ENCODE measurements around the gene SLC22A16. TPM values are rescaled to one million over a fixed set of nuclear protein-coding genes. Genes with fewer than 3 reads are reported as not detected.
A peak's percentile ranks its signal among the peaks of the same experiment; 100 is the strongest.

SLC22A16 gene
- total and polyA plus RNA-seq, 2 of the 8 experiments (the other 6 are each of a cell fraction or from before 2014, with no cell fraction given): not detected

DNA sequence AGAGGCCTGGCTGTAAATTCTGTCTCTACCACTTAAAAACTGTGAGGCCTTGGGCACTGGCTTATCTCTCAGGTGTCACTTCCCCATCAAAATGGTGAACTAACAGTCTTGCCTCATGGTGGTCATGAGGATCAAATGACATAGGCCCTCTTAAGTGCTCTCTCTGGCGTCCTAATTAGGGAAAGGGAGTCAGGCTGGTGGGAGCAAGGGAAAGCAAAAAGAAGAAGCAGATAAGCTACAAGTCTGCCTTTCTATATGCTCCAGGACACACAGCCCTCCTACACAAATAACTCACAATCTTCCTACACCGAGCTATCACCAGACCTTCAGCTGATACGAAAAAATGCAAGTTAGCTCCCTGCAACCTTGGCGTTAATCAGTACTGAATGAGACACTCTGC, 19.5 kb upstream of the SLC22A16 start:
- Histone ChIP-seq H2AK5ac (ENCODE audit: low read depth, low read length) (no peak overlapping the region), H4K8ac (ENCODE audit: extremely low read depth, insufficient read depth, low read length) (no peak overlapping the region), H3K4me3 (ENCODE audit: extremely low read depth in 1 of 4, insufficient read depth in 2 of 4, low read depth in 3 of 4, low read length in 4 of 4) (no peak overlapping the region), H2BK15ac (ENCODE audit: low read length) (0 out of 2 replicates have a peak overlapping the region, but pooled peaks have one; percentile 61), H3K14ac (ENCODE audit: insufficient read length) (no peak overlapping the region), H3K27ac (ENCODE audit: low read depth, low read length) (no peak overlapping the region), H3K23me2 (ENCODE audit: low read depth, low read length) (no peaks in the 10 kb centered on the region), H2BK5ac (ENCODE audit: low read depth, low read length) (no peak overlapping the region), H3K4ac (replicated peaks; ENCODE audit: insufficient read length, low read depth, low read length) (no peak overlapping the region), H2AFZ (ENCODE audit: low read length) (no peak overlapping the region), H2BK20ac (ENCODE audit: low read length) (no peak overlapping the region), H3K79me2 (ENCODE audit: control insufficient read depth in 1 of 2, insufficient read depth in 2 of 2, low read length in 2 of 2) (no peaks in the 10 kb centered on the region), H4K91ac (replicated peaks; ENCODE audit: insufficient read length, low read length) (no peak overlapping the region), H2BK120ac (replicated peaks; ENCODE audit: low read depth, low read length) (no peak overlapping the region), H2BK12ac (ENCODE audit: low read depth, low read length) (no peak overlapping the region), H3K23ac (ENCODE audit: insufficient read length) (no peak overlapping the region), H3K4me2 (ENCODE audit: insufficient read depth in 1 of 2, low read depth in 2 of 2, low read length in 2 of 2) (no peak overlapping the region), H3K56ac (replicated peaks; ENCODE audit: insufficient read length, low read depth, low read length) (no peak overlapping the region), H3K9ac (replicated peaks in 1 of 4; ENCODE audit: extremely low read depth in 1 of 4, low read depth in 3 of 4, low read length in 3 of 4) (no peak overlapping the region), H3K36me3 (ENCODE audit: control insufficient read depth in 2 of 4, insufficient read depth in 4 of 4, low read length in 3 of 4) (no peaks in the 10 kb centered on the region), H3K4me1 (replicated peaks in 1 of 4; ENCODE audit: control insufficient read depth in 3 of 4, insufficient read depth in 4 of 4, low read length in 3 of 4) (no peaks in the 10 kb centered on the region; a peak in 1 of 7 replicates), H3K9me3 (ENCODE audit: insufficient read depth in 2 of 2, low read depth in 1 of 2, low read length in 1 of 2) (peaks cover 0 to 3% of the 10 kb centered on the region in 2 experiments; a peak in 2 of 4 replicates), H3K27me3 (replicated peaks in 1 of 4; ENCODE audit: control insufficient read depth in 3 of 4, extremely low read depth in 1 of 4, insufficient read depth in 3 of 4, low read length in 3 of 4) (no peaks in the 10 kb centered on the region), H4K5ac (ENCODE audit: insufficient read length, low read depth, low read length) (no peak overlapping the region), H4K20me1 (replicated peaks in 1 of 2; ENCODE audit: control insufficient read depth in 1 of 2, insufficient read depth in 2 of 2, low read length in 2 of 2) (no peaks in the 10 kb centered on the region), H3K18ac (ENCODE audit: extremely low read depth, low read length) (no peak overlapping the region), H3K79me1 (ENCODE audit: low read depth, low read length) (no peaks in the 10 kb centered on the region)
- WGBS, 2 experiments (ENCODE audit: extremely low coverage in 1 of 2, insufficient coverage in 1 of 2, insufficient read length in 1 of 2, insufficient replicate concordance in 2 of 2, low coverage in 1 of 2, low lambda C conversion rate in 2 of 2, missing lambda C conversion rate in 1 of 2): 94% methylated on average over 4 of the region's 4 CpGs; no CpG with 5 or more reads in 1 of the 2 experiments
- DNase-seq (ENCODE audit: low read depth in 1 of 2, low spot score in 2 of 2): no peak
- POLR2A ChIA-PET (ENCODE audit: partially characterized antibody): interaction anchor here (0.9 kb wide), 1 partner anchor 15 kb away, joined by 3 read pairs; no protein-coding TSS in a partner anchor
- CTCF ChIA-PET (ENCODE audit: partially characterized antibody): interaction anchor here (1.7 kb wide), 1 partner anchor 37 kb away, joined by 4 read pairs; no protein-coding TSS in a partner anchor
- no peak for FAIRE-seq
- no peak for TF ChIP-seq CEBPB (IDR thresholded peaks at IDR 0.05; ENCODE audit: low read depth, low read length)
- no peak for TF ChIP-seq RXRA (IDR thresholded peaks at IDR 0.05; ENCODE audit: insufficient read depth, low read depth, low read length)
- TF ChIP-seq SIRT6 (IDR thresholded peaks at IDR 0.05; ENCODE audit: low read length): no peak
- TF ChIP-seq PHF8 (conservative IDR thresholded peaks at IDR 0.05; ENCODE audit: low read depth, low read length): no peak
- no peak for TF ChIP-seq RBBP5 (IDR thresholded peaks at IDR 0.05; ENCODE audit: borderline replicate concordance, low read depth, low read length)
- no peak for TF ChIP-seq CREB1 (IDR thresholded peaks at IDR 0.05)
- TF ChIP-seq RNF2 (IDR thresholded peaks at IDR 0.05; ENCODE audit: borderline replicate concordance, low read depth, low read length, missing control alignments, poor library complexity, severe bottlenecking): no peak
- TF ChIP-seq SIN3A (conservative IDR thresholded peaks at IDR 0.05 in 1 of 2, IDR thresholded peaks at IDR 0.05 in 1 of 2; ENCODE audit: low read depth in 1 of 2, low read length in 2 of 2): no peak
- no peak for TF ChIP-seq SIX5 (IDR thresholded peaks at IDR 0.05; ENCODE audit: low read depth, low read length)
- TF ChIP-seq RFX5 (IDR thresholded peaks at IDR 0.05; ENCODE audit: borderline replicate concordance, low read depth, low read length): no peak
- TF ChIP-seq SP2 (IDR thresholded peaks at IDR 0.05; ENCODE audit: low read length): no peak
- TF ChIP-seq POLR2AphosphoS5 (IDR thresholded peaks at IDR 0.05; ENCODE audit: low read depth, low read length): no peak
- TF ChIP-seq, protein P1, sequence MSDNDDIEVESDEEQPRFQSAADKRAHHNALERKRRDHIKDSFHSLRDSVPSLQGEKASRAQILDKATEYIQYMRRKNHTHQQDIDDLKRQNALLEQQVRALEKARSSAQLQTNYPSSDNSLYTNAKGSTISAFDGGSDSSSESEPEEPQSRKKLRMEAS (IDR thresholded peaks at IDR 0.05): no peak
- TF ChIP-seq TBP (IDR thresholded peaks at IDR 0.05; ENCODE audit: low read depth, low read length): no peak
